Measurements from ENCODE around the gene TDRD3. TPM values are rescaled to one million over a fixed set of nuclear protein-coding genes. Genes with fewer than 3 reads are reported as not detected.

TDRD3 gene
- total RNA-seq, 1 donor from 2014 or later, result 17.3 TPM

DNA sequence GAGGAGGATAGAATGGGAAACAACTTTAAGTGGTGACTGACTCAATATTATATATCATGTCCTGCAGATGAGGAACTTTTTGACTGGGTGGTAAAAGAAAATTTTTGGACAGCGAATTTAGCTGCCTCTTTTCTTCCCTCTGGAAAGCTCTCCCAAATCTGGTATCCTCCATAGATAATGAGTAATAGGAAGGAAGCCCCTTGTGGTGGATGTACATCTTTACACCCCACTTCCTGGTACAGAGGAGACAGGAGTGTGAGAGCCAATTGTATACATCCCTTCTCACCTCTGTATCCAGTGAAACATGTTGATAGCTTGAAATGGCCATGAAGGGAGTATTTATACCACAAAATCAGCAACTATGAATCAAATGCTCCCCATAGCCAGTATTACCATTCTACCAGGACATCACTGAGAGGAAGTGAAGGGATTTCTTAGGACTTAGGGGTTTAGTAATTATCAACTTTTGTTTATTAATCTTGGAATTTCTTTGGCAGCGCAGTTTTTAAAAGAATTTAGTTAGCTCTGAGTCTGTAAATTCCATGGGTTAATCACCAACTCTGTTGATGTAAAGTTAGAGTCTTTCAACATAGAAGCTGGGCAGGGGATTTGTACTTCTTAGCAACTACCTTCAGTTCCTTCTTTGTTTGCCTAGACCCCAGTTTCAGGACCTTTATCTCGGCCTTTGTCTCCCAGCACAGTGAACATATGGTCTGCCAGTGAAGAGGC lies 17.0 kb upstream of the TDRD3 start:
- Mint-ChIP-seq H3K36me3 (ENCODE audit: low read depth, unreplicated experiment) (no peaks in the 10 kb centered on the region), H3K27me3 (ENCODE audit: unreplicated experiment) (no peaks in the 10 kb centered on the region), H3K27ac (ENCODE audit: unreplicated experiment) (no peak overlapping the region), H3K9me3 (ENCODE audit: unreplicated experiment) (no peaks in the 10 kb centered on the region), H3K4me1 (ENCODE audit: unreplicated experiment) (peaks cover 18% of the 10 kb centered on the region), H3K4me3 (ENCODE audit: unreplicated experiment) (no peak overlapping the region)
- TF ChIP-seq CTCF (IDR thresholded peaks at IDR 0.05; ENCODE audit: unreplicated experiment), result no peak
- DNase-seq (ENCODE audit: low spot score), result no peak

- Mint-ChIP-seq H3K9me3 (ENCODE audit: unreplicated experiment) (no peaks in the 10 kb centered on the region), H3K36me3 (ENCODE audit: low read depth, unreplicated experiment) (no peaks in the 10 kb centered on the region), H3K27ac (ENCODE audit: unreplicated experiment) (no peak overlapping the region), H3K27me3 (ENCODE audit: unreplicated experiment) (no peaks in the 10 kb centered on the region), H3K4me1 (ENCODE audit: unreplicated experiment) (peaks cover 13% of the 10 kb centered on the region), H3K4me3 (ENCODE audit: unreplicated experiment) (no peak overlapping the region)
- TF ChIP-seq CTCF (IDR thresholded peaks at IDR 0.05; ENCODE audit: unreplicated experiment), result no peak
- no peak for DNase-seq (ENCODE audit: low spot score)
Observed at GRCh38 chr13:60384911-60385310, 12.1 kb upstream of the TDRD3 start.

DNA sequence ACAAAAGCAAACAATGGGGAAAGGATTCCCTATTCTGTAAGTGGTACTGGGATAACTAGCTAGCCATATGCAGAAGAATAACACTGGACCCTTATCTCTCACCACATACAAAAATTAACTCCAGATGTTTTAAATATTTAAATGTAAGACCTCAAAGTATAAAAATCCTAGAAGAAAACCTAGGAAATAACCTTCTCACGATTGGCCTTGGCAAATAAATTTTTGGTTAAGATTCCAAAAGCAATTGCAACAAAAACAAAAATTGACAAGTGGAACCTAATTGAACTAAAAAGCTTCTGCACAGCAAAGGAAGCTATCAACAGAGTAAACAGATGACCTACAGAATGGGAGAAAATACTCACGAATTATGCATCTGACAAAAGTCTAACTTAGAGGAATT lies 10.8 kb upstream of the TDRD3 start:
- H3K4me1 Mint-ChIP-seq (ENCODE audit: unreplicated experiment), result peaks cover 8% of the 10 kb centered on the region
- no peak for TF ChIP-seq CTCF (IDR thresholded peaks at IDR 0.05; ENCODE audit: unreplicated experiment)
- DNase-seq (ENCODE audit: low spot score), result no peak
- H3K27me3 Mint-ChIP-seq (ENCODE audit: unreplicated experiment), result no peaks in the 10 kb centered on the region
- no peaks in the 10 kb centered on the region for H3K36me3 Mint-ChIP-seq (ENCODE audit: low read depth, unreplicated experiment)
- no peaks in the 10 kb centered on the region for H3K9me3 Mint-ChIP-seq (ENCODE audit: unreplicated experiment)
- H3K4me3 Mint-ChIP-seq (ENCODE audit: unreplicated experiment), result no peak overlapping the region
- H3K27ac Mint-ChIP-seq (ENCODE audit: unreplicated experiment), result no peak overlapping the region

GRCh38 chr13:60392131-60392530 lies 4.9 kb upstream of the TDRD3 start:
- TF ChIP-seq CTCF (IDR thresholded peaks at IDR 0.05; ENCODE audit: unreplicated experiment), result no peak
- Mint-ChIP-seq H3K9me3 (ENCODE audit: unreplicated experiment) (no peaks in the 10 kb centered on the region), H3K27me3 (ENCODE audit: unreplicated experiment) (peaks cover 3% of the 10 kb centered on the region), H3K4me1 (ENCODE audit: unreplicated experiment) (peaks cover 6% of the 10 kb centered on the region), H3K36me3 (ENCODE audit: low read depth, unreplicated experiment) (no peaks in the 10 kb centered on the region), H3K4me3 (ENCODE audit: unreplicated experiment) (no peak overlapping the region), H3K27ac (ENCODE audit: unreplicated experiment) (no peak overlapping the region)
- no peak for DNase-seq (ENCODE audit: low spot score)

DNA sequence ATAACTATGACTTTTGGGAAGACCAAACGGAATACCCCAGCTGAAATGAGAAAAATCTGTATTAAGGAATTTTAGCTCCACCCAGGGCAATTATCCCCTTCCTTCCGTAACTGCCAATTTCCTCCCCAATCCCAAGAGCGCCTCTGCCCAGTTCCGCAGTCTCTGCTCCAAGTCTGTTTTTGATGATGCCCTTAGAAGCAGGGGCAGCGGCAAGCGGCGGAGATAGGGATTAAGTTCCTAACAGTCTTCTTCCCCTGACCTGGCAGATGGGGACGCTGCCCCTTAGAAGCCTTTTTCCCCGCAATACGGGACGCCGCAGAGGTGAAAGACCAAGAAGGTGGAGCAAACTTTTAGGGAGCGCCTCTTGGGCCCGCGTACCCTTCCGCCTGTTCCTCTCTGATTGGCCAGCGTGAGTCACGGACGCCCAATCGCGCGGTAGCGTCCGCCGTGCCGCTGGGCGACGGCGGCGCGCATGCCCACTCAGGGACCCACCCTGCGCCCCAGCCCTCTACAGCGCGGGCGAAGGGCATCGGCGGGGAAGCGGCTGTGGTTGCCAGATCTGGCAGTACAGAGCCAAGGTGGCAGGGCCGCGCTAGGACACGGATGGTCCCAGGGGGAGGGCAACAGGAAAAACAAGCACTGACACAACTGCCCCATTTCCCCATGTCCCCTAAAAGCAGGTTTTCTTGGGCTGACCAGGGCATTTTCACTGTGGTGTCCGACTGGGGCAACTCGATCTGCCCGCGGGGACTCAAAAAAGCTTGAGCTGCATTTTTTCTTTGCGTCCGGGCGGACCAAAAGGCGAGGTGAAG lies 843 bp upstream of the TDRD3 start:
- no peaks in the 10 kb centered on the region for H3K9me3 Mint-ChIP-seq (ENCODE audit: unreplicated experiment)
- peaks cover 24% of the 10 kb centered on the region for H3K4me1 Mint-ChIP-seq (ENCODE audit: unreplicated experiment)
- H3K27me3 Mint-ChIP-seq (ENCODE audit: unreplicated experiment), result peaks cover 14% of the 10 kb centered on the region
- H3K27ac Mint-ChIP-seq (ENCODE audit: unreplicated experiment), result peak overlapping the region; percentile 91
- DNase-seq (ENCODE audit: low spot score), result peak; percentile 82
- no peak for TF ChIP-seq CTCF (IDR thresholded peaks at IDR 0.05; ENCODE audit: unreplicated experiment)
- H3K4me3 Mint-ChIP-seq (ENCODE audit: unreplicated experiment), result peak overlapping the region; percentile 95
- no peaks in the 10 kb centered on the region for H3K36me3 Mint-ChIP-seq (ENCODE audit: low read depth, unreplicated experiment)

Data from endothelial cell (in vitro differentiated cells).